OCI-LY7 (cell line): ENCODE measurements around the gene SYT13.

Source experiments
- CTCF ChIP-seq: fragments of 200-600 bp; sonication (generic); conservative IDR thresholded peaks from 2 replicates; pipeline ENCODE4 v1.5.1; 2014; ENCODE audit warnings: mild to moderate bottlenecking, antibody characterized with exemption, low read length, moderate library complexity, mixed read lengths
- EZH2phosphoT487 ChIP-seq: fragments of 200-600 bp; sonication (generic); IDR thresholded peaks from 2 replicates; pipeline ENCODE4 v1.6.1; 2018; ENCODE audit warnings: low read depth, borderline replicate concordance, mild to moderate bottlenecking, mixed run types, antibody characterized with exemption, low read length, moderate library complexity, mixed read lengths

- TF ChIP-seq CTCF, result no peak
- no peak for TF ChIP-seq EZH2phosphoT487
Measured at GRCh38 chr11:45305874-45306623, 19.9 kb upstream of the SYT13 start.
